ENCODE results near the gene FOXL2NB.

FOXL2NB gene

DNA sequence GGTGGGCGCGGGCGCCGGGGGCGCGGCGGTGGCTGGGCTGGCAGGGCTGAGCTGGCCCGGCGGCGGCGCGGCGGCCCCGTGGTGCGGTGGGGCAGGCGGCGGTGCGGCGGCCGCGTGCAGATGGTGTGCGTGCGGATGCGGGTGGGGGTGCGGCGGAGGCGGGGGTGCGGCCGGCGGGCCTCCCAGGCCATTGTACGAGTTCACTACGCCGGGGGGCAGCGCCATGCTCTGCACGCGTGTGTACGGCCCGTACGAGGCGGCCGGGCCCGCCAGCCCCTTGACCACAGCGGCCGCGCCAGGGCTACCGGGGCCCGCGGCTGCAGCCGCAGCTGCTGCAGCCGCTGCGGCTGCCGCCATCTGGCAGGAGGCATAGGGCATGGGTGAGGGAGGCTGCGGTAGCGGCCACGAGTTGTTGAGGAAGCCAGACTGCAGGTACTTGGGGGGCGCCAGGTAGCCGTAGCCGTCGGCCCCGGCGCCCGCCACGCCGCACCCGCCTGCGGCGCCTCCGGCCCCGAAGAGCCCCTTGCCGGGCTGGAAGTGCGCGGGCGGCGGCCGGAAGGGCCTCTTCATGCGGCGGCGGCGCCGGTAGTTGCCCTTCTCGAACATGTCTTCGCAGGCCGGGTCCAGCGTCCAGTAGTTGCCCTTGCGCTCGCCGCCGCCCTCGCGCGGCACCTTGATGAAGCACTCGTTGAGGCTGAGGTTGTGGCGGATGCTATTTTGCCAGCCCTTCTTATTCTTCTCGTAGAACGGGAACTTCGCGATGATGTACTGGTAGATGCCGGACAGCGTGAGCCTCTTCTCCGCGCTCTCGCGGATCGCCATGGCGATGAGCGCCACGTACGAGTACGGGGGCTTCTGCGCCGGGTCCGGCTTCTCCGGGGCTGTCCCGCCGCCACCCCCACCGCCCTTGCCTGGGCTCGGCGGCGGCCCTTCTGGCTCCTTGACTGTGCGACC is 1.0 kb upstream of the FOXL2NB start:
- DNase-seq = peak in 1 of 5 donors; percentile 36

DNA sequence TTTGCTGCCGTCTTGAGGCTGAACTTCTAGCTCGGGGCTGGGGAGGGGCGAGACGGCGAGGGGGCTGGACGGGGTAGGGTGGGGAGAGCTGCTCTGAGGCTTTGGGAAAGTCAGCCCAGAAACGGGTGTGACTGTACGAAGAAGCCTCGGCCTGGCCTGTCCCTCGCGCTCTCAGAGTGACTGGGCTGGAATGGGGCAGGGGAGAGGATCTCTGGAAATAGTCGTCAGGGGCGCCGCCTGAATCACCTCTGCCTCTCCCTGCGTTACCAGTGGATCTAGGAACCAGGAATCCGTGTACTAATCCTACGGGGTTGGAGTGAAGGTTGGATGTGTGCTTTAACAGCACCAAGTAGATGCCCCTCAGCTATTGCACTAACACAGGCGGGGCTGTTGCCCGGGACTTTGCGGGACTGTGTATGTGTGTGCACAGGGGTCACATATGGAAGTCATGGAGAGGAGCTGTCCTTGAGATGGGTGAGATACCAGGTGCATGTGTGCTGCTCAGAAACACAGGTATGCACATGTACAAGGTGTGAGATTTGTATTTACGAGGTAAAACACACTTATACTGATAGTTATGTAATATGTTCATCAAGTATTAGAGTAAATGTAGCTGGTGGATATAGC is 591 bp downstream of the FOXL2NB start:
- DNase-seq = no peak

- no peak for DNase-seq
These were observed 1.5 kb downstream of the FOXL2NB start for GRCh38 chr3:138948371-138949001.

- DNase-seq = no peak
These were observed 2.0 kb downstream of the FOXL2NB start for GRCh38 chr3:138949002-138949418.

DNA sequence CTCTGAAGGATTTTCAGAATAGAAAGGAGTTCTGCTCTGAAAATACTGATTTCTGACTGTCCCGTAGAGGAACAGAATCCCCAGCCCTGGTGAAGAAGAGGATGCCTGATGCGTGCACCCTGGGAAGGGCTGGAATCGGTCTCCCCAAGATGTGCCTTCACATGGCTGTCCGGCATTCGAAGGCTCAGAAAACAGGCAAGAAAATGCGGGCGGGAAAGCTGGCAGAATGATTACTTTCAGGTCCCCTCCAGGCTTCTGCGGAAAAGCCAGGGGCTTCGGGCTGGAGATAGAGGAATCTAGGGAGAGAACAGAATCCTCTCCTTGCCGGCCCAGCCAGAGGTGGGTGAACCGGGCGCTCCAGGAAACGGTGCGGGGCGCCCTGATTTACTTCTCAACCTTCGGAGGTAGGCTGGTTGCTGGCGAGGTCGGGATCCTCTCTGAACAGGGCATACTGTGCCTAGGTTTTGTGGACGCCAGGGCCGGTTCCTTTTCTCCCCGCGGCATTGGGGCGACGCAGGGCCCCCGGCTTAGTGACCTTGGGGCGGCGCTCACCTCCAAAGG is 2.5 kb downstream of the FOXL2NB start:
- DNase-seq = no peak

DNA sequence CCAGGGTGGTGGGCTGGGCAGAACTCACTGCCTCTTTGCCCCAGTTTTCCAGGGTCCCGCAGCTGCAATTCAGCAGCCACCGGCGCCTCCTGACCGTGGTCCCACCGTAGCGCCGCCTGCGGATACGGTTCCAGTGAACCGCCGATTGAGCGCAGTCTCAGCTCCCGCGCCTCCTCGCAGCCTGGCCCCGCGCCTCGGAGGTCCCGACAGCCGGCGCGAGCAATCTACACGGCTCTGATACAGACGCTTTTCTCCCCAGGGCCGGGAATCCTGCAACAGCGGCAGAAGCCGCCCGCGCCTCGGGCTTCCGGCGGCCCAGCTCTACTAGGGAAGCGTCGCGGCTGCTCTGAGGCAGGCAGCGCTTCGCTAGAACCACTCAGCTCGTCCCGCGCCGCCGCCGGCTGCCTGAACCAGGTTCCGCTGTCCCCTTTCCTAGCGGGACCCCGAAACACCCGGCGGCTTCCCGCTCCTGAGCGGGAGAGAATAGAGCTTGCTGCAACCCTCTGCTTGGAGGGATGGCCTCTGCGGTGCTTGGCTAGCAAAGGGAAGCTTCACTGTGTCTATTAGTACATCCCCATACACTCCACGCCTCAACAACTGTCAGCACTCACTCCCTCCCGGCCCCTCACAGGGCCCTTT is 3.1 kb downstream of the FOXL2NB start:
- DNase-seq = no peak

GRCh38 chr3:138950701-138951100 is 3.7 kb downstream of the FOXL2NB start:
- DNase-seq = no peak

GRCh38 chr3:138960417-138960852 is 13.4 kb downstream of the FOXL2NB start:
- no peak for DNase-seq

DNA sequence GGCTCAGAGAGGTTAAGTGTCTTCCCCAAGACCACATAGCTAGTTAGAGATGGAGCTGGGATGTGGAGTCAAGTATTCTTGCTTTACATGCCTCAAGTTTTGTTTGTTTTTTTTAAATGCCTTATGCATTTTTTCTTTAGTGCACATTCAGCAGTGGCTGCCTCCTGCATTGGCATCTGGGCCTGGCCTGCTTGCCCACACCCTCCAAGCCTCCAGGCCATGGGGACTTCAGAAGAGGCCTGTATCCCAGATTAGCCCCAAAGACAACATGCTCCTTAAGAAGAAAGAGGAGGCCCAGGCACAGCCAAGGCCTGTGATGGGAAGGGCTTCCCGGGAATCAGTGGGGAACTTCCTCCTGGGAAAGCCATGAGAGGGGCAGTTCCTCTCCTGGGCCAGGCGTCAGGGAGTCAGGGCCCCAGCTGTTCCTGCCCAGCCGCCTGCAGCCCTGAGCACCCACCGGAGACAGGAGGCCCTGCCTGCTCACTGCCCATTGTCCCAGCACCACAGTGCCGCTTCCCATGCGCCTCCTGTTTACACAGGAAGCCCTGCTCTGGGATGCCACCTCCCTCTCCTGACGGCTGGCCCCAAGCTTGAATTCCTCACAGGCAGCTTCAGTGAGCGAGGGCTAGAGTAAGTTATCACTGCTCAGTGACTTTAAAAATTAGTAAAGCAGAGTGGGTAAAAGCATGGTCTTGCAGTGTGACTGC is 16.0 kb downstream of the FOXL2NB start:
- no peak for DNase-seq

- no peak for DNase-seq
These were observed 17.2 kb downstream of the FOXL2NB start for GRCh38 chr3:138964264-138964663.

DNA sequence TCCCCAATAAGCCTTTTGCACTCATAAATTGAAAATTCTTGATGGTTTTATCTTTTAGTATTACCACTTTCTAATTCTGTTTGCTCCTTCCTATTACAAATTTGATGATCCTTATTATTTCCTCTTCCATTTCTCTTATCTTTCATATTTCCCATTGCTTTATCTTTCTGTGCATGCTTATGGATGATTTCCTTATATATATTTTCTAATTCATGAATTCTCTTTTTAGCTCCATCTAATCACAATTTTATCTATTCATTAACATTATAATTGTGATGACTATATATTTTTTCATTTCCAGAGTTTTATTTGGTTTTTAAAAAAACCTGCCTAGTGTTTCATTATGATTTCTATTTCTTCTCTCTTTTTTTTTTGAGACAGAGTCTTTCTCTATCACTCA is 17.9 kb downstream of the FOXL2NB start:
- no peak for DNase-seq

GRCh38 chr3:138971766-138972320 is 24.8 kb downstream of the FOXL2NB start:
- DNase-seq = no peak

DNA sequence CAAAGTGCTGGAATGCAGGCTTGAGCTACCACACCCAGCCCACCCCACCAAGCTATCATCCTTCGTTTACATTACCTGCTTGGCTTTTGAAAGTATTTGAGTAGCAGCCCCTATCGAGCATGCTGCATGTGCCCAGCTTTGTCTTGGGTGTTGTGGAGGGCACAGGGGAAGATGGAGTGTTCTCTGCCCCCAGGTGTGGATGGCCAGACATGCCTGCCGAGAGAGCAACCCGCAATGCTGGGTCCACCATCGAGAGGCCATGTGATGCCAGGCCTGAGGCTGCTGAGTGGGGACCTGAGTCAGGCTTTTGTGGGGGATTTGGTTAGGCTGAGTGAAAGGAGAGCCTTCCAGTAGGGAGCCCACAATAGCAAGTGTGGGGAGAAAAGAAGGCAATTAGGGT is 25.9 kb downstream of the FOXL2NB start:
- no peak for DNase-seq

GRCh38 chr3:138974462-138974861 is 27.4 kb downstream of the FOXL2NB start:
- DNase-seq = no peak

DNA sequence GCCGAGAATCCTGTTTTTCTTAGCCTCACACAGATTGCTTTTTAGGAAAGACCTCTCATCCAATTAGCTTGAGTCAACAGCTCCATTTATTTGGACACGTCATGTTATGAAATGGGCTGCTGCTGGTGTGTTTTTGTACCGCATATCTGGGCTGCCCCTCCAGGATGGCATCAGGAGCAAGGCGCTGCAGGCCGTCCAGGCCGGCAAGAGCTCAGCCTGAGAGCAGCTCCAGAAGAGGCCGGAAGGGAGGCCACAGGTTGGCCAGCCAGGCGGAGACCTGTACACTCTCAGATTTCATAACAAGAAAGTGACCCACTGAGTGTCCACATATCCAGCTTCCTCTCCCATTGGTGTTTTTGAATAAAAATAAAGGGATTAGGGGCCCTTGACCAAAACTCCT is 28.3 kb downstream of the FOXL2NB start:
- DNase-seq = no peak

DNA sequence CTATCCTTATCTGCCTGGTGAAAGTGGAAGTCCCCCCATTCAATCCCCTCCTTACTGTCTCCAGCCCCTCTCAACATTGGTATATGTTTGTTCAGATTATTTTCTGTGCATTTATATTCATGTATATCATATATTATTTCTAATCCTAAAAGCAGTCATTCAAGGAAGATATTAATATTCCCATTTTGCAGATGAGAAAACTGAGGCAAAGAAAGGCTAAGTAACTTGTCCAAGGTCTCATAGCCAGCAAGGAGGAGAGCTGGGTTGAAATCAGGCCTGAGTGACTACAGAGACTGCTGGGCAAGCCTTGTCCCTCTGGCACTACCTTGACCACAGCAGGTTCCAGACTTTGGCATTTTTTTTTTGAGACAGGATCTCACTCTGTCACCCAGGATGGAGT is 29.0 kb downstream of the FOXL2NB start:
- DNase-seq = no peak

DNA sequence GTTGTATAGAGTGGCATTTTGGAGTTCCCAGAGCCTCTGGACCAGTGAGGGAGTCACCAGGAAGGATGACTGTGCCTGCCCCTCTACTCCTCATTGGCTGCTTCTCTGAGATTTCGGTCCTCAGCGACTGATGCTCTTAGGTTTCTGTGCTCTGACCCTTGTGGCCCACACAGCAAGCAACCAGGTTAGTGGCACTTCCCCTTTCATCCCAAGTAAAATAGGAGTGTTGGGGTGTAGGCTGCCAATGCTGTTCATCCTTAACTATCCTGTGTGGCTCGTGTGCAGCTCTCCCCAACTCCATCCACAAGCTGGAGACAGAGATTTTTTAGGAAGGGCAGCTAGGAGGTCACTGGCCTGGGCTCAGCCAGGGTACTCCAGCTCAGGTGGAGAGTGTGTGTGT is 37.8 kb downstream of the FOXL2NB start:
- no peak for DNase-seq

DNA sequence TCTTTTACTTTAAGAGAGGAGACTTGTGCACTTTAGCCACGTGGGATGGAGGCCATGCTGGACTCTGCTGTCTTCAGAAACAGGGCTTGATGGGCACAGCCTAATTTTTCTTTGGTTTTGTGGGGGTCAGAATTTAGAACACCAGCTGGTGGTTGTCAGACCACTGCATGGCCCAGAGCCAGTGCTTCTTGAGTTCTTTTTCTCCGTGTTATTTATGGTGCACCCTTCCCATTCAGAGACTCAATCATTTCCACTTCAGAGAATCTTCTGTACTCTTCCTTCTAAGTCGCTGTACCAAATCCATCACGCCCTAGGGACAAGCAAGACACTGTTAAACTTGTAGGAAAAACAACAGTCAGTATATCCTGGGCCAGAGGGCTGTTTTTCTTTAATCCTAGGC is 38.9 kb downstream of the FOXL2NB start:
- DNase-seq = no peak

DNA sequence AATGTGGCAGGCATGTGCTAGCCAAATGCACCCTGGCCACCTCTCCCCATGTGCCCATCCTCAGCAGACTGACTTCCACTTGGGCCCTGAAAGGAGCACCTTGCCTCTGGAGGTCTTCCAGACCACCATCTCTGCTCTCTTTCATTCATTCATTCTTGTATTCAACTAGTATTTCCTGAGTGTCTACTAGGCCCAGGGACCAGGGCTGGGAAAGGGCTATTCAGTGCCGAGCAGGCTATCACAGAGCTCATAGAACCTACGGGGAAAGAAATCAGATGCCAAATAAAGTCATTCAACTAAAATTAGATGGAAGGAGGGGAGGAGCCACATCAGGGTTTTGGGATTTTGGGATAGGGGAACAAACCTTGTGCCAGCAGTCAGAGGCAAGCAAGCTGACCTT is 40.2 kb downstream of the FOXL2NB start:
- DNase-seq = no peak

GRCh38 chr3:138995706-138996105 is 48.7 kb downstream of the FOXL2NB start:
- DNase-seq = no peak

Data from T-helper 1 cell (primary cell).